SK-N-SH (cell line): Measurements from ENCODE around the gene DLG2. TPM values are rescaled to one million over a fixed set of nuclear protein-coding genes. Genes with fewer than 3 reads are reported as not detected.

Experiments
- CTCF ChIA-PET: fragments of 300-600, 350-600 bp; formaldehyde crosslinking; extraction: SDS; loops from one replicate; lab custom pipeline; 2021; lab: Yijun Ruan, JAX
- POLR2A ChIA-PET: fragments of 350-600 bp; sonication (Branson Sonifier 250); formaldehyde crosslinking; extraction: SDS; loops from one replicate; lab custom pipeline; 2020; ENCODE audit warnings: antibody characterized with exemption, inconsistent platforms; lab: Yijun Ruan, JAX
- DNase-seq: peaks from one replicate; pipeline ENCODE4 v3.0.0; 2012
- H2AFZ ChIP-seq: fragments of 200-600 bp; sonication (generic); 2 replicates; pipeline ENCODE4 v1.8.1; 2016; ENCODE audit warnings: antibody characterized with exemption, mild to moderate bottlenecking, low read depth
- H3F3A ChIP-seq: fragments of 200-600 bp; sonication (generic); replicated peaks from 2 replicates; pipeline ENCODE3; 2016; ENCODE audit warnings: antibody characterized with exemption, mild to moderate bottlenecking; ENCODE audit not compliant: insufficient read depth
- H3K27ac ChIP-seq, 2 experiments: fragments of 200-500 bp in 1 of 2; fragments of 200-600 bp in 1 of 2; sonication (Bioruptor generic) in 1 of 2; sonication (generic), shearing (Covaris generic) in 1 of 2; 2 replicates each; pipeline versions ENCODE4 v1.5.1 to v1.6.1; 2014 to 2016; ENCODE audit warnings: low read depth in 2 of 2, inconsistent platforms in 1 of 2, low read length in 1 of 2, mild to moderate bottlenecking in 1 of 2, mixed read lengths in 1 of 2
- H3K27me3 ChIP-seq: fragments of 200-600 bp; sonication (generic), shearing (Covaris generic); 2 replicates; pipeline ENCODE4 v1.6.1; 2016; ENCODE audit warnings: mixed run types; ENCODE audit not compliant: insufficient read depth
- H3K36me3 ChIP-seq, 2 experiments: fragments of 200-500 bp in 1 of 2; fragments of 200-600 bp in 1 of 2; sonication (Bioruptor generic) in 1 of 2; sonication (generic) in 1 of 2; replicated peaks in 1 of 2; 2 replicates each; pipeline versions ENCODE3 to v1.5.1; 2014 to 2016; ENCODE audit warnings: low read length in 1 of 2, mild to moderate bottlenecking in 1 of 2; ENCODE audit not compliant: insufficient read depth in 2 of 2, control insufficient read depth in 1 of 2
- H3K4me1 ChIP-seq, 2 experiments: fragments of 200-500 bp in 1 of 2; fragments of 200-600 bp in 1 of 2; sonication (Bioruptor generic) in 1 of 2; sonication (generic), shearing (Covaris generic) in 1 of 2; 2 replicates each; pipeline versions ENCODE4 v1.5.1 to v1.6.1; 2014 to 2016; ENCODE audit warnings: low read depth in 1 of 2, low read length in 1 of 2, mixed run types in 1 of 2; ENCODE audit not compliant: insufficient read depth in 2 of 2, control insufficient read depth in 1 of 2
- H3K4me2 ChIP-seq: fragments of 200-600 bp; sonication (generic), shearing (Covaris generic); 2 replicates; pipeline ENCODE4 v1.6.1; 2017; ENCODE audit warnings: mixed run types
- H3K4me3 ChIP-seq, 2 experiments: fragments of 200-500 bp in 1 of 2; fragments of 200-600 bp in 1 of 2; sonication (Bioruptor generic) in 1 of 2; sonication (generic), shearing (Covaris generic) in 1 of 2; 2 replicates each; pipeline versions ENCODE4 v1.5.1 to v1.8.1; 2014 to 2016; ENCODE audit warnings: low read depth in 2 of 2, inconsistent platforms in 1 of 2, low read length in 1 of 2, mild to moderate bottlenecking in 1 of 2, mixed read lengths in 1 of 2, moderate library complexity in 1 of 2
- H3K79me2 ChIP-seq: fragments of 200-600 bp; sonication (generic); 2 replicates; pipeline ENCODE4 v1.8.1; 2017; ENCODE audit warnings: mild to moderate bottlenecking; ENCODE audit not compliant: insufficient read depth
- H3K9ac ChIP-seq: fragments of 200-600 bp; sonication (generic); 2 replicates; pipeline ENCODE4 v1.6.1; 2017; ENCODE audit warnings: mixed run types
- H3K9me2 ChIP-seq: fragments of 200-600 bp; sonication (generic); 2 replicates; pipeline ENCODE4 v1.6.1; 2017; ENCODE audit warnings: mixed run types
- H3K9me3 ChIP-seq: fragments of 200-600 bp; sonication (generic); 2 replicates; pipeline ENCODE4 v1.6.1; 2017; ENCODE audit warnings: mixed run types, mild to moderate bottlenecking, moderate library complexity
- H4K20me1 ChIP-seq: fragments of 200-600 bp; sonication (generic); 2 replicates; pipeline ENCODE4 v1.6.1; 2017; ENCODE audit warnings: mild to moderate bottlenecking, mixed run types; ENCODE audit not compliant: insufficient read depth
- ELF1 ChIP-seq: IDR thresholded peaks from 2 replicates; pipeline ENCODE4 v1.4.0; 2012
- EP300 ChIP-seq, 2 experiments: IDR thresholded peaks; 2 replicates each; pipeline versions ENCODE4 v1.4.0 to v1.6.1; 2012; ENCODE audit warnings: borderline replicate concordance in 1 of 2, low read depth in 1 of 2, low read length in 1 of 2
- EZH2phosphoT487 ChIP-seq: fragments of 200-600 bp; sonication (generic); IDR thresholded peaks from 2 replicates; pipeline ENCODE4 v1.6.1; 2017; ENCODE audit warnings: low read depth, mixed run types, mild to moderate bottlenecking, antibody characterized with exemption, moderate library complexity, borderline replicate concordance
- FOXJ3 ChIP-seq: sonication (generic); formaldehyde crosslinking; IDR thresholded peaks from 2 replicates; pipeline ENCODE4 v1.5.1; 2020; ENCODE audit warnings: mild to moderate bottlenecking, missing genetic modification reagents
- FOXM1 ChIP-seq: IDR thresholded peaks from 2 replicates; pipeline ENCODE4 v1.4.0; 2012; ENCODE audit warnings: low read depth, mild to moderate bottlenecking
- GABPA ChIP-seq: IDR thresholded peaks from 2 replicates; pipeline ENCODE4 v1.4.0; 2012; ENCODE audit warnings: low read depth, mild to moderate bottlenecking
- JUND ChIP-seq: IDR thresholded peaks from 2 replicates; pipeline ENCODE4 v1.4.0; 2012
- MXI1 ChIP-seq: IDR thresholded peaks from 2 replicates; pipeline ENCODE4 v1.6.1; 2012; ENCODE audit warnings: mild to moderate bottlenecking, low read depth, low read length, improper control_type of control experiment
- NFIC ChIP-seq: IDR thresholded peaks from 2 replicates; pipeline ENCODE4 v1.4.0; 2012; ENCODE audit warnings: borderline replicate concordance
- NRF1 ChIP-seq: IDR thresholded peaks from 2 replicates; pipeline ENCODE4 v1.6.1; 2012; ENCODE audit warnings: low read depth, mild to moderate bottlenecking, low read length
- RAD21 ChIP-seq: IDR thresholded peaks from 2 replicates; pipeline ENCODE4 v1.6.1; 2012; ENCODE audit warnings: mild to moderate bottlenecking, low read length
- RFX5 ChIP-seq: IDR thresholded peaks from 2 replicates; pipeline ENCODE4 v1.6.1; 2012; ENCODE audit warnings: mild to moderate bottlenecking, improper control_type of control experiment, low read length
- SMC3 ChIP-seq: IDR thresholded peaks from 2 replicates; pipeline ENCODE4 v1.6.1; 2012; ENCODE audit warnings: low read depth, low read length, improper control_type of control experiment
- TEAD4 ChIP-seq: IDR thresholded peaks from 2 replicates; pipeline ENCODE4 v1.4.0; 2012; ENCODE audit warnings: mild to moderate bottlenecking, borderline replicate concordance; ENCODE audit not compliant: insufficient read depth
- YY1 ChIP-seq: IDR thresholded peaks from 2 replicates; pipeline ENCODE4 v1.4.0; 2012; ENCODE audit warnings: low read depth, mild to moderate bottlenecking
- WGBS: methylation state at CpG from one replicate; pipeline ENCODE4 v1.1.6; 2017; ENCODE audit warnings: low lambda C conversion rate; 5-methylcytosine and 5-hydroxymethylcytosine counted together
- polyA plus RNA-seq, 3 experiments: library from polyadenylated mRNA; depleted of rRNA; stranded (reverse); fragments of >200 nt; gene quantifications; 2 replicates each; pipeline ENCODE4 v1.2.3, GENCODE V29; 2012
- TF ChIP-seq, protein P1 (sequence below): fragments of 150-350 bp; IDR thresholded peaks from 2 replicates; pipeline ENCODE4 v1.6.1; 2016; ENCODE audit warnings: mild to moderate bottlenecking, low read depth, low read length
- TF ChIP-seq, protein P2 (sequence below): IDR thresholded peaks from 2 replicates; pipeline ENCODE4; 2012
- TF ChIP-seq, protein P3 (sequence below): IDR thresholded peaks from 2 replicates; pipeline ENCODE4 v1.4.0; 2012; ENCODE audit warnings: low read depth, borderline replicate concordance

DLG2 gene
- polyA plus RNA-seq, 1 of the 3 experiments (the other 2 are of a cell fraction): 0.21 TPM

DNA sequence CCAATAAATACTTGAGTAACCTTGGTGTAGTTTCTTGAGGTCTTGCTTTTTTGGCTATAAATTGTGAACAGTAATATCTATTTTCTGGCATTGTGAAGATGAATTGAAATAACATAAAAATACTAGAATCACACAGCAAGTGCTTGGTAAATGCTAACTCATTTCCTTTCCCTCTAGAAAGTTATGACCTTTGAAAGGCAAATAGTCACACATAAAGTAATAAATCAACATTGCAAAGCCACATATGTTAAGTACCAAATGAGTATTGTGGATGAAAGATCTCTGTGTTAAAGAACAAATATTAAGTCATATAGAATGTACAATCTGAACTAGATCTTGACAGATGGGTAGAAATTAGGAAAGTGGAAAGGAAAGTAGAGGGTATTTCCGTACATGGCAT, 1781.3 kb downstream of the DLG2 start:
- H2AFZ ChIP-seq: no peak overlapping the region
- H3K9me2 ChIP-seq: no peaks in the 10 kb centered on the region
- no peak for DNase-seq
- ChIA-PET CTCF (interaction anchor here (1.9 kb wide), 1 partner anchor 9 kb away, joined by 8 read pairs; no protein-coding TSS in a partner anchor), POLR2A (no interaction called here)
- H3K4me3 ChIP-seq: no peak overlapping the region
- no peaks in the 10 kb centered on the region for H3K27me3 ChIP-seq
- no peaks in the 10 kb centered on the region for H3K9me3 ChIP-seq
- H3K4me1 ChIP-seq: no peaks in the 10 kb centered on the region
- H4K20me1 ChIP-seq: no peaks in the 10 kb centered on the region
- no peaks in the 10 kb centered on the region for H3F3A ChIP-seq
- 70% methylated on average over 1 of the region's 1 CpG for WGBS
- H3K36me3 ChIP-seq: no peaks in the 10 kb centered on the region
- no peaks in the 10 kb centered on the region for H3K79me2 ChIP-seq
- no peak overlapping the region for H3K9ac ChIP-seq
- H3K4me2 ChIP-seq: no peak overlapping the region
- H3K27ac ChIP-seq: no peak overlapping the region
- TF ChIP-seq SMC3 (no peak), EP300 (IDR thresholded peaks at IDR 0.05; ENCODE audit: borderline replicate concordance in 1 of 2, low read depth in 1 of 2, low read length in 1 of 2) (no peak), FOXM1 (no peak), GABPA (no peak), FOXJ3 (CRISPR knock-in tag) (no peak), YY1 (no peak), MXI1 (no peak), RAD21 (no peak), JUND (no peak), EZH2phosphoT487 (no peak), NRF1 (no peak), TEAD4 (no peak), NFIC (no peak), ELF1 (no peak)
- TF ChIP-seq, protein P1, sequence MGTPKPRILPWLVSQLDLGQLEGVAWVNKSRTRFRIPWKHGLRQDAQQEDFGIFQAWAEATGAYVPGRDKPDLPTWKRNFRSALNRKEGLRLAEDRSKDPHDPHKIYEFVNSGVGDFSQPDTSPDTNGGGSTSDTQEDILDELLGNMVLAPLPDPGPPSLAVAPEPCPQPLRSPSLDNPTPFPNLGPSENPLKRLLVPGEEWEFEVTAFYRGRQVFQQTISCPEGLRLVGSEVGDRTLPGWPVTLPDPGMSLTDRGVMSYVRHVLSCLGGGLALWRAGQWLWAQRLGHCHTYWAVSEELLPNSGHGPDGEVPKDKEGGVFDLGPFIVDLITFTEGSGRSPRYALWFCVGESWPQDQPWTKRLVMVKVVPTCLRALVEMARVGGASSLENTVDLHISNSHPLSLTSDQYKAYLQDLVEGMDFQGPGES: no peak
- TF ChIP-seq, protein P2, sequence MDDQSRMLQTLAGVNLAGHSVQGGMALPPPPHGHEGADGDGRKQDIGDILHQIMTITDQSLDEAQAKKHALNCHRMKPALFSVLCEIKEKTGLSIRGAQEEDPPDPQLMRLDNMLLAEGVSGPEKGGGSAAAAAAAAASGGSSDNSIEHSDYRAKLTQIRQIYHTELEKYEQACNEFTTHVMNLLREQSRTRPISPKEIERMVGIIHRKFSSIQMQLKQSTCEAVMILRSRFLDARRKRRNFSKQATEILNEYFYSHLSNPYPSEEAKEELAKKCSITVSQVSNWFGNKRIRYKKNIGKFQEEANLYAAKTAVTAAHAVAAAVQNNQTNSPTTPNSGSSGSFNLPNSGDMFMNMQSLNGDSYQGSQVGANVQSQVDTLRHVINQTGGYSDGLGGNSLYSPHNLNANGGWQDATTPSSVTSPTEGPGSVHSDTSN: no peak
- TF ChIP-seq, protein P3, sequence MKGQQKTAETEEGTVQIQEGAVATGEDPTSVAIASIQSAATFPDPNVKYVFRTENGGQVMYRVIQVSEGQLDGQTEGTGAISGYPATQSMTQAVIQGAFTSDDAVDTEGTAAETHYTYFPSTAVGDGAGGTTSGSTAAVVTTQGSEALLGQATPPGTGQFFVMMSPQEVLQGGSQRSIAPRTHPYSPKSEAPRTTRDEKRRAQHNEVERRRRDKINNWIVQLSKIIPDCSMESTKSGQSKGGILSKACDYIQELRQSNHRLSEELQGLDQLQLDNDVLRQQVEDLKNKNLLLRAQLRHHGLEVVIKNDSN: no peak

DNA sequence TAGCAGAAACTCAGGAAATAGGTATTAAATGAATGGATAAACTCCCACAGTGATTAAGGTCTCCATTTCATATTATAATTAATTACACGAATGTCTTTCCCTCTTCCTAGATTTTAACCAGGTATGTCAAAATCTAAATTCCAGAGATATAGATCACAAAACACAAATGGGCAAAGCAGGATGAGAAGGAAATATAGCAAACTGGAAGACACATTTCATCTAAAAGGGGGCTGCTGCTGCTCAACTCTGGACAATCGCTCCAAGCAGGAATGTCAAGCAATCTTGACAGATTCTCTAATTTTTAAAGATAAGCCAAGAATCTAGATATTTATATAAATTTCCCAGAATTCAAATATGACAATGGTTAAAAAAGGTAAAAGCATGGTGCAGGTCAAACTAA, 1786.8 kb downstream of the DLG2 start:
- H3K79me2 ChIP-seq: no peaks in the 10 kb centered on the region
- H3F3A ChIP-seq: no peaks in the 10 kb centered on the region
- H3K9me2 ChIP-seq: no peaks in the 10 kb centered on the region
- no peak overlapping the region for H3K4me2 ChIP-seq
- TF ChIP-seq RFX5 (no peak), FOXM1 (no peak), GABPA (no peak), NRF1 (no peak)
- TF ChIP-seq, protein P2: no peak
- TF ChIP-seq, all 33 proteins: peak for 0
- H2AFZ ChIP-seq: no peak overlapping the region
- H3K4me3 ChIP-seq: no peak overlapping the region
- H4K20me1 ChIP-seq: no peaks in the 10 kb centered on the region
- no peaks in the 10 kb centered on the region for H3K27me3 ChIP-seq
- CTCF ChIA-PET: interaction anchor here (1.3 to 1.6 kb wide), 2 partner anchors 557 to 684 kb away, joined by 5 to 7 read pairs; no protein-coding TSS in a partner anchor
- DNase-seq: no peak
- H3K27ac ChIP-seq: no peak overlapping the region
- 64% methylated on average over 2 of the region's 2 CpGs for WGBS
- H3K9ac ChIP-seq: no peak overlapping the region
- no peaks in the 10 kb centered on the region for H3K36me3 ChIP-seq
- H3K4me1 ChIP-seq: peaks cover 0 to 6% of the 10 kb centered on the region in 2 experiments; a peak in 1 of 4 replicates
- POLR2A ChIA-PET: no interaction called here
- no peaks in the 10 kb centered on the region for H3K9me3 ChIP-seq
